DMS 273 (cell line): Measurements from ENCODE around the gene GZMM.
A peak's percentile ranks its signal among the peaks of the same experiment; 100 is the strongest.

Experiments
- DNase-seq: peaks from one replicate; lab custom pipeline; 2025; ENCODE audit not compliant: unreplicated experiment; lab: John Stamatoyannopoulos, UW

Gene GZMM

DNA sequence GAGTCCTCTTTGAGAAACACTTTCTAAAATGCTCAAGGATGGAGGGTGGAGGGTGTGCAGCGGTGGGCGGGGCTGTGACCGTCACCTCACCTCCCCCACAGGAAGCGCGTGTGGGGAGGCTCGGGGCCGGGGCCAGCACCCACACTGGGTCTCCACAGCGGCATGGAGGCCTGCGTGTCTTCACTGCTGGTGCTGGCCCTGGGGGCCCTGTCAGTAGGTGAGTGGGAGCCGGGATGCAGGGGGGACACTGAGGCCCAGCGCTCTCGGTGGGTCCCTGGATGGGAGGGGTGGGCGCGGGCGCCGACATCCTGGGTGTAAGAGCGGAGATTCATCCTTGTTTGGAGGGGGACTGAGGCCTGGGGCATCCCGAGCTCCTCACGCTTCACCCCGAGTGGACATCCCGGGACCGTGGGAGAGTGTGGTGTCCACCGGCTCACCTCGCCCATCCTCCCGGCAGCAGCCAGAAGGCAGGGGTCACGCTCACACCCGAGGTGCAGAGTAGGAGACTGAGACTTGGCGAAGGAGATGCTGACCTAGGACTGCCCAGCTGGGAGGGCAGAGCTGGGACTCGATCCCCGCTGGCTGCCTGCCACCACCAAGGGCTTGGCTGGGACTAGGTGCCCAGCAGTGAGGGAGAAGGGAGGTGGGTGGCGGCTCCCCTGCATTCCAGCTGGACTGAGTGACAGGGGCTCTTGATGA is at the start of gene GZMM:
GZMM (plus strand) TSS at position 144 of the 699 bp plus-strand sequence; CDS start at position 163, 19 bp downstream.
- DNase-seq, result no peak

DNA sequence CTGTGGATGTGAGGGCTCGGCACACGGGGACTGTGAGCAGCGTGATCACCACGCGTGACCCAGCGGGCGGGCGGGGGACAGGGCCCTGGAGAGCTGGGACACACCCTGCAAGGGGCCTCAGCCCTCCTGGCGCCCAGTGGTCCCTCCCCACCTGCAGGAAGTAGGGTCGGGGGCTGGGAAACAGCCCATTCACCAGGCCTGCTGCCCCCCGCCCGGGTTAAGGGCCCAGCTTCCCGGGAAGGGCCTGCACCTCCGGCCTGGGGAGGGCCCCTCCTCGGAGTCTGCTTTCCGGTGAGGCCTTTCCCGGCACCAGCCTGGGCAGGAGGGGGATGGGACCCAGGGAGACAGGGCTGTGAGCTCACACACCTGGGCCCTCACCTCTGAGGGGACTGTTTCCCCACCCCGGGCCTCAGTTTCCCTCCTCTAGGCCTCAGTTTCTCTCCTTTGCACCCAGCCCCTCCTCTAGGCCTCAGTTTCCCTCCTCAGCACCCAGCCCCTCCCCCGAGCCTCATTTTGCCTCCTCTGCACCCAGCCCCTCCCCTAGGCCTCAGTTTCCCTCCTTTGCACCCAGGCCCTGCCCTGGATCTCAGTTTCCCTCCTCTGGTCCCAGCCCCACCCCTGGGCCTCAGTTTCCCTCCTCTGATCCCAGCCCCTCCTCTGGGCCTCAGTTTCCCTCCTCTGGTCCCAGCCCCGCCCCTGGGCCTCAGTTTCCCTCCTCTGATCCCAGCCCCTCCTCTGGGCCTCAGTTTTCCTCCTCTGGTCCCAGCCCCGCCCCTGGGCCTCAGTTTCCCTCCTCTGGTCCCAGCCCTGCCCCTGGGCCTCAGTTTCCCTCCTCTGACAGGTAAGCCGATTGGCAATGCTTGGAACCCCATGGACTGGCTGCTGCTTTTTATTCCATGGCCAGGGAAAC is 49.4 kb upstream of the GZMM start:
- DNase-seq, result no peak

DNA sequence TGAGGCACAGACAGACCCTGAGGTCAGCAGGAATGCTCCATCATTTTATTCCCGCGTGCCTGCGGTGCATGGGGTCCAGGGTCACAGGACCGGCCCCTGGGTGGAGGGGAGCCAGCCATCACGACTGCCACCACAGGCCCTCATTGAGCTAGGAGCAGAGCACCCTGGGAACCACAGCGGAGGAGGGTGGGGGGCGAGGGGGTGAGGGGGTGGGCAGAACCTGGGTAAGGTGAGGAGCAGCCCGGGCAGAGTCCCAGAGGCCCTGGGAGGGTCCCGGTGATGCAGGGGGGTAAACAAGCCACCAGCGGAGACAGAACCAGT is 48.8 kb upstream of the GZMM start:
- DNase-seq, result no peak

DNA sequence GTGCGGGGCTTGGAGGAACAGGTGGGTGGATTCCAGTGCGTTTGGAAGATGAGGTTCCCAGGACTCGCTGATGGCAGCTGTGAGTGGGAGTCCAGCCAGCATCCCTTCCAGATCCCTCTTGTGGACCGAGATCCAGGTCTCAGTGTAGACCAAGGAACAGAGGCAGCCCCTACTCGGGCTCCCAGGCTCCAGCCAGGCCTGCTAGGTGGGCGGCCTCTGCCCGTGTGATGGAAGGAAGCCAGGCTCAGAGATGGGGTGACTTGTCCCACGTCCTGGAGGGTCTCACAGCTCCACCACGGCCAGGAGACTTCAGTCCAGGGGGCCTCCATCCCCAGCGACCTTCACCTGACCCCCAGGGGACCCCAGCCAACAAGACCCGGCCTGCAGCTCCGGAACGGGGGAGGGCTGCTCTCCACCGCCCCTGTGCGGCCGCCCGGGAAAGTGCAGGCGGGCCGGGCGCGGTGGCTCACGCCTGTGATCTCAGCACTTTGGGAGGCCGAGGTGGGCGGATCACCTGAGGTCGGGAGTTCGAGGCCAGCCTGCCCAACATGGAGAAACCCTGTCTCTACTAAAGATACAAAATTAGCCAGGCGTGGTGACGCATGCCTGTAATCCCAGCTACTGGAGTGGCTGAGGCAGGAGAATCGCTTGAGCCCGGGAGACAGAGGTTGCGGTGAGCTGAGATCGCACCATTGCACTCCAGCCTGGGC is 48.3 kb upstream of the GZMM start:
- DNase-seq, result peak; percentile 94

DNA sequence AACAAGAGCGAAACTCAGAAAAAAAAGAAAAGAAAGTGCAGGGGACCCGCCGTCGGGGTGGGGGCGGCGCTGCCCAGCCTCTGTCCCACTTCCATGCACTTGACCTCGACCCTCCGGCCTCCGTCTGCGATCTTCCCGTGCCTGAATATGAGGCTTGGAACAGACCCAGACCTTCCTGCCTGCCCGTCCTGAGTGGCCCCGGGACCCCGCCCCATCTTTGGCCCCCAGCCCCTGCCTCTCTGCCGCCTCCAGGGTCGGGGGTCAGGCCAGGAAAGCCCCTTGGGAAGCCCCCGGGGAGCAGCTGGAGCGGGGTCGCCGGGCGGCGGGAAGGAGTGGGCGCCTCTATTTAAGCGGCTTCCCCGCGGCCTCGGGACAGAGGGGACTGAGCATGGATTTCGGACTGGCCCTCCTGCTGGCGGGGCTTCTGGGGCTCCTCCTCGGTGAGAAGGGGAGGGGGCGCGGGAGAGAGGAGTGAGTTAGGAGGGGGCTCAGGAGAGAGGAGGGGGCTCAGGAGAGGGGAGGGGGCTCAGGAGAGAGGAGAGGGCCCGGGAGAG is 47.7 kb upstream of the GZMM start, which contains the start of gene MADCAM1:
MADCAM1 (plus strand) TSS at position 375 of the 554 bp plus-strand sequence; CDS start at position 389, 14 bp downstream.
- no peak for DNase-seq

DNA sequence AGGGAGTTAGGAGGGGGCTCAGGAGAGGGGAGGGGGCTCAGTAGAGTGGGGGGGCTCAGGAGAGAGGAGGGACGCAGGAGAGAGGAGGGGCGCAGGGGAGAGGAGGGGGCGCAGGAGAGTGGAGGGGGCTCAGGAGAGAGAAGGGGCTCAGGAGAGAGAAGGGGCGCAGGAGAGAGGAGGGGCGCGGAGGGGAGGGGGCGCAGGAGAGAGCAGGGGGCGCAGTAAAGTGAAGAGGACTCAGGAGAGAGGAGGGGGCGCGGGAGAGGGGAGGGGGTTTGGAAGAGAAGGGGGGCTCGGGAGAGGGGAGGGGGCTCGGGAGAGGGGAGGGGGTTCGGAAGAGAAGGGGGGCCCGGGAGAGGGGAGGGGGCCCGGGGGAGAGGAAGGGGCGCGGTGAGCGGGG is 46.9 kb upstream of the GZMM start:
- DNase-seq, result no peak

DNA sequence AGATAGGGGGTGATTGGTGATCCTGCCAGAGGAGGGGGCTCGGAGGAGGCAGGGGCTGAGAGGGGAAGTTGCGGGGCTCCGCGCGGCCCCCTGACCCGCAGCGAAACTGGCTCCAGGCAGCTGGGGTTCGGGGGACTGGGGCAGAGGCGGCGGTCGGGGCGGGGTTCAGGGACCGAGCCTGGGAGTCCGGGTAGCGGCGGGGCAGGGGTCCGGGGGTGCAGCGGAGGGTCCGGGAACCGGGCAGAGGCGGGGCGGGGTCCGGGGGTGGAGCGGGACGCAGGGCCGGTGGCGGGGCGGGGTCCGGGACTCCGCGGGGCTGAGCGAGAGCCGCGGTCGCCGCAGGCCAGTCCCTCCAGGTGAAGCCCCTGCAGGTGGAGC is 46.4 kb upstream of the GZMM start:
- DNase-seq, result no peak

DNA sequence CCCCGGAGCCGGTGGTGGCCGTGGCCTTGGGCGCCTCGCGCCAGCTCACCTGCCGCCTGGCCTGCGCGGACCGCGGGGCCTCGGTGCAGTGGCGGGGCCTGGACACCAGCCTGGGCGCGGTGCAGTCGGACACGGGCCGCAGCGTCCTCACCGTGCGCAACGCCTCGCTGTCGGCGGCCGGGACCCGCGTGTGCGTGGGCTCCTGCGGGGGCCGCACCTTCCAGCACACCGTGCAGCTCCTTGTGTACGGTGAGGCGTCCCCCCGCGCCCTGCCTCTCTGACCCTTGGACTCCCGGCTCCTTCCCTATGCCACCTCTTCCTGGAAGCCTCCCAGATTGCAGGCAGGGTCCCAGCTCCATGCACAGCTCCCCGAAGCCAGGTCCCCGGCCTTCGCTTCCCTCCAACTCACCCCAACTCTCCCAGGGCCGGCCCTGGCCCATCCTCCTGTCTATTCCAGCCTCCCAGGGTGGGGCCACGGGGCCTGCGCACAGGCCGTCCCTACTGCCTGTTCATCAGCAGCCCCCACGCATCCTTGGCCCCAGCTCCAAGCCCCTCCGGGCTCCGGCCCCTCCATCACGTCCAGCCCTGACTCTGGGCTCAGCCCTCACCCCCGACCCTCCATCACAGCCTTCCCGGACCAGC is 45.9 kb upstream of the GZMM start:
- DNase-seq, result peak; percentile 70

DNA sequence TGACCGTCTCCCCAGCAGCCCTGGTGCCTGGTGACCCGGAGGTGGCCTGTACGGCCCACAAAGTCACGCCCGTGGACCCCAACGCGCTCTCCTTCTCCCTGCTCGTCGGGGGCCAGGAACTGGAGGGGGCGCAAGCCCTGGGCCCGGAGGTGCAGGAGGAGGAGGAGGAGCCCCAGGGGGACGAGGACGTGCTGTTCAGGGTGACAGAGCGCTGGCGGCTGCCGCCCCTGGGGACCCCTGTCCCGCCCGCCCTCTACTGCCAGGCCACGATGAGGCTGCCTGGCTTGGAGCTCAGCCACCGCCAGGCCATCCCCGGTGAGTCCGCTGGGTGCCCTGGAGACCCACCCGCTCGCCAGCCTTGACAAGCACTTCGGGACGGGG is 45.4 kb upstream of the GZMM start:
- no peak for DNase-seq

DNA sequence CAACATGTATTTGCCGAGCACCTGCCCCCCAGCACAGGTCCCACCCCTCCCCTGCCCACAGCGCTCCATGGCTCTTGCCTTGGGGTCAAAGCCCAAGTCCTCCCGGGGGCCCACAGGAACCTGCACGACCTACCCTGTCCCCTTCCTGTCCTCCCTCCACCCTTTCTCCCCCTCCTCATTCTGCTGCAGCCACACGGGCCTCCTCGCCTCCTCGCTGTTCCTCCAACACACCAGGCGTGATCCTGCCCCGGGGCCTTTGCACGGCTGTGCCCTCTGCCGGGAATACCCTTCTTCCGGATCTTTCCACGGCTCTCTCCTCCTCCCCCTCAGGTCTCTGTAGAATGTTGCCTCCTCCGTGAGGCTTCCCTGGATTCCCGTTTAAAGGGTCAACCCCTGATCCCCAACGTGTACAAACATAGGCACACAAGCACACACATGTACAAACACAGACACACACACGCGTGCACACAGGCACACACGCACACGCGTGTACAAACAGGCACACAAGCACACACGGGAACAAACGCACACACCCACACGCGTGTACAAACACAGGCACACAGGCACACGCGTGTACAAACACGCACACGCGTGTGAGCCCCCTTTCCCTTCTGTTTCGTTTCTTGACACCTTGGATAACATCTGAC is 44.8 kb upstream of the GZMM start:
- no peak for DNase-seq

DNA sequence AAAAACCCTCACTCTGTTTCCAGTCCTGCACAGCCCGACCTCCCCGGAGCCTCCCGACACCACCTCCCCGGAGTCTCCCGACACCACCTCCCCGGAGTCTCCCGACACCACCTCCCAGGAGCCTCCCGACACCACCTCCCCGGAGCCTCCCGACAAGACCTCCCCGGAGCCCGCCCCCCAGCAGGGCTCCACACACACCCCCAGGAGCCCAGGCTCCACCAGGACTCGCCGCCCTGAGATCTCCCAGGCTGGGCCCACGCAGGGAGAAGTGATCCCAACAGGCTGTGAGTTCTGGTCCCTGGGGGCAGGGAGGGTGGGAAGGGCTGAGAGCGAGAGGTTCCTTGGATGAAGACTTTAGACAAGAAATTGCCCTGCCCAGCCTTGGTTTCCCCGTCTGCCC is 42.2 kb upstream of the GZMM start:
- DNase-seq, result no peak

DNA sequence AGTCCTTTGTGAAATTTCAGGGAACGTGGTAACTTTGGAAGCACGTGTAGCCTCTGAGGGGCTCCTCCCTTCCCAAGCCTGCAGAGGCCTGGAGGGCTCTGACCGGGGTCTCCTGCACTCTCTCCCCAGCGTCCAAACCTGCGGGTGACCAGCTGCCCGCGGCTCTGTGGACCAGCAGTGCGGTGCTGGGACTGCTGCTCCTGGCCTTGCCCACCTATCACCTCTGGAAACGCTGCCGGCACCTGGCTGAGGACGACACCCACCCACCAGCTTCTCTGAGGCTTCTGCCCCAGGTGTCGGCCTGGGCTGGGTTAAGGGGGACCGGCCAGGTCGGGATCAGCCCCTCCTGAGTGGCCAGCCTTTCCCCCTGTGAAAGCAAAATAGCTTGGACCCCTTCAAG is 39.2 kb upstream of the GZMM start:
- DNase-seq, result no peak

DNA sequence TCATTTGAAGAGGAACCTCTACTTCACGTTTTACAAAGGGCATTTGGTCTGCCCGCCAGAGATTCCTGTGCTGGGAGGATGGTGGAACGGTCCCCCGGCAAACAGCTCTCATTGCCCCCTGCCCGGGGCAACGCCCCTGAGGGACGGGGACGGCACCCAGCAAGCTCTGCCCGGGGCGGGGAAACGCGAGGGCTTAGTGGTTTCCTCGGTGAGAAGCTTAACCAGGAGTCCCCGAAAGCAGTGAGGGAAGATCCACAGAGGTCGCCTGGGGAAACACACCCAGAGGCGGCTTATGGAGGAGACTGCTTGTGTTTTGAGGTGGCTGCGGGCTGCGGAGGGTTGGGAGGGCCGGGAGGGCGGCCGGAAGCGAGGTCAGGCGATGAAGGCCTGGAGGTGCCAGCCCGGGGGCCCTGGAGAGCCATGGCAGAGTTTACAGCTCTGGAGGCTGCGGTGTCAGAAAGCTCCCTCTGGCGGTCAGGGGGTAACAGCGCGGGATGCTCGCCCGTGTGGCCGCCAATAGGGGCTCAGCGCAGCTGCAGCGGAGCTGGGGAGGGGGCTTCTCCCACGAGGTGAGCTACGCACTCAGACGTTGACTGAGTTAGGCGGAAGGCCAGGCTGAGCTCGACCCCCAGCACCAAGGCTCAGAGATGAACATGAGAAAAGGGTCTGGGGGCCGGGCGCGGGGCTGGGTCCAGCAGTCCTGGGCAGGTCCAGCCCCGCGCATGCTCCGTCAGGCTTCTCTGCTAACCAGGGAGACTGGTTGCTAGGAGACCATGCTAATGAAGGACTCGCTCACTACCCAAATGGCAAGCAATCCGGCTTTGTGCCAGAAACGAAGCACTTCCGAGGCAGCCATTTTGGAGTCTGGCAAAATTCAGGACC is 37.2 kb upstream of the GZMM start:
- peak; percentile 100 for DNase-seq

DNA sequence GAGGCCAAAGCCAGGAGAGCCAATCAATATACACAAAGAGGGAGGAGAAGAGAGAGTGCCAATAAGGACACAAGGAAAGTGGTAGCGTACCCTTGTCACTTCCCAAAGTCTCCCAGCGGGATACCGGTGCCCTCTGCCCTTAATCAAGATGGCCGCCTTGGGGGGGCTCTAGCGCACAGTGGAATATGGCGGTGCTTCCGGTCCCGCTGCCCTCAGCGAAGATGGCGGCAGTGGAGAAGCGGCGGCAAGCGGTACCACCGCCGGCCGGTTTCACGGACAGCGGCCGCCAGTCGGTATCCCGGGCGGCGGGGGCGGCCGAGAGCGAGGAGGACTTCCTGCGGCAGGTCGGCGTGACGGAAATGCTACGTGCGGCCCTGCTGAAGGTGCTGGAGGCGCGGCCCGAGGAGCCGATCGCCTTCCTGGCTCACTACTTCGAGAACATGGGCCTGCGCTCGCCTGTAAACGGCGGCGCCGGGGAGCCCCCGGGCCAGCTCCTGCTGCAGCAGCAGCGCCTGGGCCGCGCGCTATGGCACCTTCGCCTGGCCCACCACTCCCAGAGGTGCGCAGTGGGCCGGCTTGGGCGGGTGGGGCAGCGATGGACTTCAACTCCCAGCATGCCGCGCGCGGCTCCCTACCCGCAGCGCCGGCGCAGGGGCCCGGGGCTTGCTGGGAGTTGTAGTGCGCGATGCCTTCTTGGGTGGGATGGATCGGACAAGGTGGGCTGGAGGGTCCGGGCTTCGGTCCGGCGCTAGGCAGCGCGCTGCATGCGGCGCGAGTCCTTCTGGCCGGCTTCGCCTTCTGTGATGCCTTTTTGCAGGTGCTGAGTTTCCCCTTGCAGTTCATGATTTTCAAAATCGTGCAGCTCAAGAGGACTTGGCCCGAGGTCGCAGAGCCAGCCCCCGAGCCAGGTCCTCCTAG is 36.3 kb upstream of the GZMM start, which contains the start of gene TPGS1:
TPGS1 (plus strand) TSS at position 212 of the 918 bp plus-strand sequence; CDS start at position 222, 10 bp downstream.
- peak; percentile 95 for DNase-seq

DNA sequence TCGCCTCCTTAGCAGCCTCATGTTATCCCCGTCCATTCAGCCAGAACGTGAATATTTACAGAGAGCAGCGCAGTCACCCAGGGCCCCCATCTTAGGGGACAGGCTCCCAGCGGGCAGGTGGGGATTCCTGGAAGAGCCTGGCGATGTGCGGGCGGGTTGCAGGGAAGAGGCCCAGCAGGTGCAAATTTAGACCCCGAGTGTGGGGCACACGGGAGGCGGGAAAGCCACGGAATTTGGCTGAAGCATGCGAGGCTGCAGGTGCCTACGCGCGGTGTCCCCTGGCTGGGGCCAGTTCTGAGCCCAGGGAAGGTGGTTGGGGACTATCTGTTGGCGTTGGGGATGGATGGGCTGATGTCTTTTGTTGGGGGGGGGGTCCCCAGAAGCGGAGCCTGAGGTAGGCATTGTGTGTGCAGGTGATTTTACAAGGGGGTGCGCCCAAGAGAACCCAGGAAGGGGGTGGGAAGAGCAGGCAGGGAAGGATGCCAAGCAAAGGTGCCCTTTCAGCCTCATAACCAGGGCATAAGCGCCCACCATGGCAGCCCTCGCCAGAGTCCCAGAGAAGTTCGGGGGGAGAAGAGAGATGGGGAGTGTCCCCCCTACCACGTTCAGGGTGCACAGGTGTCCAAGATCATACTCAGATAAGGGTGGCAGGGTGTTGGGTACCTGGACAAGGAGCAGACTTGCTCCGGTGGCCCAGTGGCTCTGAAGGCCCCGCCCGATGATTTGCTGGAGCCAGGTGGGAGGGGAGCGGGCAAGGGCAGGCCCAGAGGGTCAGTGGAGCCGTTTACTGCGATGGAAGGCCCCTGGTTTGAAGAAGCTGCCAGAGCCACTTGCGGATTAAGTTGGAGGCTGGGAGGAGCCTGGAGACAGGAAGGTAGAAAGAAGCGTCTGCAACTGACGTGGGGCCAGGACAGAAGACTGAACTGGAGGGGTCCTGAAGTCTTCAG is 35.4 kb upstream of the GZMM start:
- no peak for DNase-seq

DNA sequence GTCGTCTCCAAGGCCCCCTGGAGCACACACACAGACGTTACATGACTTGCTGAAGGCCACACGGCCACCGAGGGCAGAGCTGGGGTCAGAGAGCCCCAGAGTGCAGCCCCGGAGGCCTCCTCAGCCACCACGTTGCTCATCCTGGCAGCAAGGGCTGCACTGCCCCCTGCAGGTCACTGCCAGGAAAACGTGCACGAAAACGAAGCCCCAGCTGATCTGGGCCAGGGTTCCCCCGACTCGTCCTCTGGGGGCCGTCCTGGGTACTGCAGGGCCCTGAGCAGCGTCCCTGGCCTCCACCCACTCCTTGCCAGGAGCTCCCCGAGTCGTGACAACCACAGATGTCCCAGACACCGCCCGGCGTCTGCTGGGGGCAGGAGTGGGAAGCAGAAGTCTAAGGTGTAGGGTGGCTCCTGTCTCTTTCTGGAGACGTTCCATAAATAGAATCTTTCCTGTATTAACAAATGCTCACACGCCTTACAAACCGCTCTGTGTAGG is 33.2 kb upstream of the GZMM start:
- peak; percentile 97 for DNase-seq
